H9 (cell line): ENCODE data around the gene ORAI2. TPM values are rescaled to one million over a fixed set of nuclear protein-coding genes. Genes with fewer than 3 reads are reported as not detected.

ENCODE experiments used
- DNase-seq: peaks from one replicate; pipeline ENCODE4 v3.0.0-alpha.2; 2017
- H2AFZ ChIP-seq: one replicate; pipeline ENCODE4 v1.6.1; 2013; ENCODE audit warnings: mild to moderate bottlenecking, low read length, control low read depth, moderate library complexity
- H2AK5ac ChIP-seq: 2 replicates; pipeline ENCODE4 v1.6.1; 2013; ENCODE audit warnings: low read length, control low read depth, mixed read lengths; ENCODE audit not compliant: insufficient read length
- H2BK120ac ChIP-seq: one replicate; pipeline ENCODE4 v1.6.1; 2013; ENCODE audit warnings: low read depth, mild to moderate bottlenecking, low read length, control low read depth, inconsistent platforms; ENCODE audit not compliant: poor library complexity, severe bottlenecking
- H2BK12ac ChIP-seq: 2 replicates; pipeline ENCODE4 v1.6.1; 2013; ENCODE audit warnings: low read length, control low read depth, mixed read lengths, low read depth; ENCODE audit not compliant: insufficient read length
- H2BK15ac ChIP-seq: 2 replicates; pipeline ENCODE4 v1.6.1; 2013; ENCODE audit warnings: low read depth, low read length, control low read depth
- H2BK20ac ChIP-seq: one replicate; pipeline ENCODE4 v1.6.1; 2013; ENCODE audit warnings: low read depth, mild to moderate bottlenecking, low read length, control low read depth, inconsistent platforms; ENCODE audit not compliant: poor library complexity, severe bottlenecking
- H2BK5ac ChIP-seq: 2 replicates; pipeline ENCODE4 v1.6.1; 2013; ENCODE audit warnings: low read length, control low read depth, mixed read lengths; ENCODE audit not compliant: insufficient read length
- H3K14ac ChIP-seq: 2 replicates; pipeline ENCODE4 v1.6.1; 2013; ENCODE audit warnings: low read length, control low read depth; ENCODE audit not compliant: insufficient read depth
- H3K18ac ChIP-seq: 2 replicates; pipeline ENCODE4 v1.6.1; 2013; ENCODE audit warnings: low read depth, mild to moderate bottlenecking, mixed read lengths, low read length, control low read depth; ENCODE audit not compliant: insufficient read length
- H3K23ac ChIP-seq: 2 replicates; pipeline ENCODE4 v1.6.1; 2013; ENCODE audit warnings: low read length, control low read depth, mixed read lengths, low read depth; ENCODE audit not compliant: insufficient read length
- H3K23me2 ChIP-seq: 2 replicates; pipeline ENCODE4 v1.6.1; 2013; ENCODE audit warnings: low read depth, mild to moderate bottlenecking, mixed read lengths, low read length, control low read depth; ENCODE audit not compliant: insufficient read length, poor library complexity, severe bottlenecking
- H3K27ac ChIP-seq: 2 replicates; pipeline ENCODE4 v1.5.1; 2013; ENCODE audit warnings: low read length, control low read depth, mixed read lengths, low read depth; ENCODE audit not compliant: insufficient read length
- H3K27me3 ChIP-seq: 2 replicates; pipeline ENCODE4 v1.6.1; 2013; ENCODE audit warnings: low read length, control low read depth, inconsistent platforms; ENCODE audit not compliant: insufficient read depth
- H3K4ac ChIP-seq: 2 replicates; pipeline ENCODE4 v1.6.1; 2013; ENCODE audit warnings: low read depth, mild to moderate bottlenecking, control low read depth, inconsistent platforms, low read length, moderate library complexity
- H3K4me1 ChIP-seq: 2 replicates; pipeline ENCODE4 v1.6.1; 2013; ENCODE audit warnings: low read length, control low read depth, inconsistent platforms; ENCODE audit not compliant: insufficient read depth
- H3K4me2 ChIP-seq: 2 replicates; pipeline ENCODE4 v1.6.1; 2013; ENCODE audit warnings: low read length, control low read depth, mixed read lengths; ENCODE audit not compliant: insufficient read length, insufficient read depth
- H3K56ac ChIP-seq: 2 replicates; pipeline ENCODE4 v1.6.1; 2013; ENCODE audit warnings: low read depth, mild to moderate bottlenecking, mixed read lengths, low read length, control low read depth; ENCODE audit not compliant: insufficient read length
- H3K79me1 ChIP-seq: 2 replicates; pipeline ENCODE4 v1.6.1; 2013; ENCODE audit warnings: low read depth, mild to moderate bottlenecking, moderate library complexity, low read length, control low read depth, inconsistent platforms; ENCODE audit not compliant: insufficient read depth, poor library complexity, severe bottlenecking
- H3K79me2 ChIP-seq: 2 replicates; pipeline ENCODE4 v1.6.1; 2013; ENCODE audit warnings: low read length, control low read depth, inconsistent platforms; ENCODE audit not compliant: insufficient read depth
- H3K9ac ChIP-seq: 2 replicates; pipeline ENCODE4 v1.6.1; 2013; ENCODE audit warnings: low read length, control low read depth, mixed read lengths; ENCODE audit not compliant: insufficient read length; ENCODE audit errors: extremely low read depth
- H3K9me3 ChIP-seq: one replicate; pipeline ENCODE4 v1.6.1; 2013; ENCODE audit warnings: low read depth, low read length, inconsistent platforms; ENCODE audit not compliant: control insufficient read depth
- H3T11ph ChIP-seq: one replicate; pipeline ENCODE4 v1.6.1; 2013; ENCODE audit warnings: mild to moderate bottlenecking, low read length, control low read depth, inconsistent platforms
- H4K20me1 ChIP-seq: one replicate; pipeline ENCODE4 v1.6.1; 2013; ENCODE audit not compliant: control insufficient read depth, insufficient read length, insufficient read depth
- H4K5ac ChIP-seq: 2 replicates; pipeline ENCODE4 v1.6.1; 2013; ENCODE audit warnings: low read depth, mild to moderate bottlenecking, mixed read lengths, low read length, control low read depth; ENCODE audit not compliant: insufficient read length
- H4K8ac ChIP-seq: replicated peaks from 2 replicates; pipeline ENCODE4 v1.6.1; 2013; ENCODE audit warnings: low read length, control low read depth, mixed read lengths, low read depth; ENCODE audit not compliant: insufficient read length
- H4K91ac ChIP-seq: 2 replicates; pipeline ENCODE4 v1.6.1; 2013; ENCODE audit warnings: low read depth, mild to moderate bottlenecking, moderate library complexity, mixed read lengths, low read length, control low read depth; ENCODE audit not compliant: insufficient read length
- H3K27ac Mint-ChIP-seq, 3 experiments: 2 replicates in 2 of 3; 3 replicates in 1 of 3; pipeline ENCODE4 v1.8.0; 2020 to 2021; ENCODE audit warnings: mixed read lengths in 3 of 3, mild to moderate bottlenecking in 1 of 3, moderate library complexity in 1 of 3
- H3K27me3 Mint-ChIP-seq: 2 replicates; pipeline ENCODE4 v1.8.0; 2021; ENCODE audit warnings: low read depth, mild to moderate bottlenecking, moderate library complexity, mixed read lengths
- H3K36me3 Mint-ChIP-seq, 3 experiments: 2 replicates in 2 of 3; 3 replicates in 1 of 3; pipeline ENCODE4 v1.8.0; 2020 to 2021; ENCODE audit warnings: low read depth in 3 of 3, mixed read lengths in 3 of 3; ENCODE audit not compliant: insufficient read depth in 1 of 3
- H3K4me1 Mint-ChIP-seq, 2 experiments: 2 replicates each; pipeline ENCODE4 v1.8.0; 2020; ENCODE audit warnings: mixed read lengths in 2 of 2
- H3K4me3 Mint-ChIP-seq, 2 experiments: 2 replicates in 1 of 2; 3 replicates in 1 of 2; pipeline ENCODE4 v1.8.0; 2020 to 2021; ENCODE audit warnings: mild to moderate bottlenecking in 2 of 2, mixed read lengths in 2 of 2, moderate library complexity in 1 of 2
- H3K9me3 Mint-ChIP-seq, 2 experiments: 2 replicates in 1 of 2; 3 replicates in 1 of 2; pipeline ENCODE4 v1.8.0; 2020; ENCODE audit warnings: mild to moderate bottlenecking in 2 of 2, mixed read lengths in 2 of 2, moderate library complexity in 1 of 2
- CTCF ChIP-seq: fragments of 200-600 bp; sonication (generic); conservative IDR thresholded peaks from 3 replicates; pipeline ENCODE4 v1.8.0; 2021; ENCODE audit warnings: antibody characterized with exemption, mild to moderate bottlenecking
- WGBS: extraction: QIAGEN DNeasy Blood & Tissue Kit; methylation state at CpG from one replicate; pipeline ENCODE4 v1.1.7; 2013; ENCODE audit warnings: missing lambda C conversion rate, low lambda C conversion rate, mixed read lengths; ENCODE audit not compliant: insufficient read length; ENCODE audit errors: extremely low coverage; 5-methylcytosine and 5-hydroxymethylcytosine counted together
- total RNA-seq: library from RNA; stranded (reverse); gene quantifications from 2 replicates; pipeline ENCODE4 v1.2.1, GENCODE V29; 2021

ORAI2 gene
- total RNA-seq, 1 experiment from 2014 or later: 26.6 TPM

GRCh38 chr7:102439963-102440795 lies 6.8 kb downstream of the ORAI2 start:
- H4K5ac ChIP-seq: no peak overlapping the region
- peaks cover 4 to 27% (median 4%) of the 10 kb centered on the region in 3 experiments; a peak in 6 of 7 replicates for H3K36me3 Mint-ChIP-seq
- H2BK20ac ChIP-seq: no peak overlapping the region
- no peak overlapping the region for H3K56ac ChIP-seq
- H4K91ac ChIP-seq: no peak overlapping the region
- H2BK120ac ChIP-seq: no peak overlapping the region
- no peak overlapping the region for H3K27ac ChIP-seq
- H3K4me1 ChIP-seq: no peaks in the 10 kb centered on the region; the same call in 1 of the 2 replicates
- H3K9ac ChIP-seq: no peak overlapping the region
- no peaks in the 10 kb centered on the region for H3K27me3 Mint-ChIP-seq
- H3K23ac ChIP-seq: no peak overlapping the region
- no peaks in the 10 kb centered on the region for H4K20me1 ChIP-seq
- peak; percentile 86 for DNase-seq
- no CpG with 5 or more reads among the region's 17 CpGs for WGBS
- H2BK12ac ChIP-seq: no peak overlapping the region
- H3K79me1 ChIP-seq: no peaks in the 10 kb centered on the region
- H2BK15ac ChIP-seq: no peak overlapping the region
- no peak overlapping the region for H2AK5ac ChIP-seq
- H3K4me2 ChIP-seq: no peak overlapping the region
- no peaks in the 10 kb centered on the region for H3K23me2 ChIP-seq
- no peaks in the 10 kb centered on the region for H3K9me3 Mint-ChIP-seq
- no peak overlapping the region for H3K18ac ChIP-seq
- no peak overlapping the region for H3K14ac ChIP-seq
- no peak overlapping the region for H4K8ac ChIP-seq
- H3T11ph ChIP-seq: no peak overlapping the region
- no peak overlapping the region for H2BK5ac ChIP-seq
- H3K27me3 ChIP-seq: no peaks in the 10 kb centered on the region
- H3K4ac ChIP-seq: 0 out of 2 replicates have a peak overlapping the region, but pooled peaks have one; percentile 43
- no peak for TF ChIP-seq CTCF
- peaks cover 10 to 14% of the 10 kb centered on the region in 2 experiments for H3K4me1 Mint-ChIP-seq
- H3K27ac Mint-ChIP-seq: peak overlapping the region in 2 of 3 experiments; percentile 79 to 84; a peak in 3 of 7 replicates
- no peak overlapping the region for H2AFZ ChIP-seq
- no peak overlapping the region for H3K4me3 Mint-ChIP-seq
- no peaks in the 10 kb centered on the region for H3K79me2 ChIP-seq
- no peaks in the 10 kb centered on the region for H3K9me3 ChIP-seq
